OCI-LY7 (cell line): Measurements from ENCODE around the gene NEDD1.

Experiments used
- CTCF ChIP-seq: fragments of 200-600 bp; sonication (generic); conservative IDR thresholded peaks from 2 replicates; pipeline ENCODE4 v1.5.1; 2014; ENCODE audit warnings: mild to moderate bottlenecking, antibody characterized with exemption, low read length, moderate library complexity, mixed read lengths
- EZH2phosphoT487 ChIP-seq: fragments of 200-600 bp; sonication (generic); IDR thresholded peaks from 2 replicates; pipeline ENCODE4 v1.6.1; 2018; ENCODE audit warnings: low read depth, borderline replicate concordance, mild to moderate bottlenecking, mixed run types, antibody characterized with exemption, low read length, moderate library complexity, mixed read lengths

GRCh38 chr12:96897421-96897820 lies 9.6 kb upstream of the NEDD1 start:
- TF ChIP-seq CTCF, result no peak
- TF ChIP-seq EZH2phosphoT487, result no peak
